ENCODE results near the gene SPTBN1. TPM values are rescaled to one million over a fixed set of nuclear protein-coding genes. Genes with fewer than 3 reads are reported as not detected.

Gene SPTBN1
- total and polyA plus RNA-seq, 9 donors, result 108 to 314 (median 232) TPM

- no peaks in the 10 kb centered on the region for H3K9me3 ChIP-seq
- intact Hi-C loops (cut with DNase I), result no loop called here
- TF ChIP-seq POLR2A (IDR thresholded peaks at IDR 0.05) (no peak), EP300 (IDR thresholded peaks at IDR 0.05) (no peak), CTCF (IDR thresholded peaks at IDR 0.05) (no peak)
- 7 to 10% (median 10%) methylated on average over 6 of the region's 6 CpGs for WGBS, 3 donors
- no peaks in the 10 kb centered on the region for H3K27me3 ChIP-seq
- no peaks in the 10 kb centered on the region for H3K36me3 ChIP-seq
- peaks cover 24% of the 10 kb centered on the region for H3K4me1 ChIP-seq (ENCODE audit: insufficient read depth)
- peak in 1 of 5 donors; percentile 39 for DNase-seq
- H3K27ac ChIP-seq, result no peak overlapping the region
- no peak overlapping the region for H3K4me3 ChIP-seq
Observed at GRCh38 chr2:54577944-54578647, 122.0 kb downstream of the SPTBN1 start.

GRCh38 chr2:54578648-54579045 is 122.5 kb downstream of the SPTBN1 start:
- intact Hi-C loops (cut with DNase I), result no loop called here
- Histone ChIP-seq H3K4me1 (ENCODE audit: insufficient read depth) (peaks cover 21% of the 10 kb centered on the region), H3K27ac (no peak overlapping the region)

GRCh38 chr2:54579061-54579681 is 123.0 kb downstream of the SPTBN1 start:
- no peak for TF ChIP-seq CTCF (IDR thresholded peaks at IDR 0.05)
- no peak for TF ChIP-seq EP300 (IDR thresholded peaks at IDR 0.05)
- TF ChIP-seq POLR2A (IDR thresholded peaks at IDR 0.05), result no peak
- peaks cover 20% of the 10 kb centered on the region for H3K4me1 ChIP-seq (ENCODE audit: insufficient read depth)

More at GRCh38 chr2:54578648-54579045, 122.5 kb downstream of the SPTBN1 start:
- no peak overlapping the region for H3K4me3 ChIP-seq
- H3K9me3 ChIP-seq, result no peaks in the 10 kb centered on the region
- H3K36me3 ChIP-seq, result no peaks in the 10 kb centered on the region
- no peak for DNase-seq
- H3K27me3 ChIP-seq, result no peaks in the 10 kb centered on the region
- no peak for TF ChIP-seq CTCF (IDR thresholded peaks at IDR 0.05)
- no peak for TF ChIP-seq POLR2A (IDR thresholded peaks at IDR 0.05)
- TF ChIP-seq EP300 (IDR thresholded peaks at IDR 0.05), result no peak

GRCh38 chr2:54579682-54580620 is 123.8 kb downstream of the SPTBN1 start:
- no peak for DNase-seq
- Histone ChIP-seq H3K9me3 (no peaks in the 10 kb centered on the region), H3K4me3 (no peak overlapping the region), H3K27me3 (no peaks in the 10 kb centered on the region), H3K27ac (no peak overlapping the region), H3K36me3 (no peaks in the 10 kb centered on the region), H3K4me1 (ENCODE audit: insufficient read depth) (peaks cover 17% of the 10 kb centered on the region)
- intact Hi-C loops (cut with DNase I), result no loop called here
- TF ChIP-seq POLR2A (IDR thresholded peaks at IDR 0.05) (no peak), EP300 (IDR thresholded peaks at IDR 0.05) (no peak), CTCF (IDR thresholded peaks at IDR 0.05) (no peak)
- WGBS, 3 donors, result 73 to 79% (median 77%) methylated on average over 6 of the region's 6 CpGs

More at GRCh38 chr2:54579061-54579681, 123.0 kb downstream of the SPTBN1 start:
- intact Hi-C loops (cut with DNase I), result no loop called here
- H3K4me3 ChIP-seq, result no peak overlapping the region
- H3K27me3 ChIP-seq, result no peaks in the 10 kb centered on the region
- H3K36me3 ChIP-seq, result no peaks in the 10 kb centered on the region
- no peak overlapping the region for H3K27ac ChIP-seq
- H3K9me3 ChIP-seq, result no peaks in the 10 kb centered on the region
- 92 to 96% (median 93%) methylated on average over 8 of the region's 8 CpGs for WGBS, 3 donors
- DNase-seq, result no peak

All from ovary (tissue), 9 donors.